Activated naive CD8-positive, alpha-beta T cell treated with anti-CD3 and anti-CD28 coated beads for 36 hours (primary cell): ENCODE data around the gene RDH5. TPM values are rescaled to one million over a fixed set of nuclear protein-coding genes. Genes with fewer than 3 reads are reported as not detected.

ENCODE experiments used
- DNase-seq: peaks from one replicate; pipeline ENCODE4 v3.0.0; 2021
- H3K27ac Mint-ChIP-seq: one replicate; pipeline ENCODE4 v1.8.0; 2022; ENCODE audit warnings: mild to moderate bottlenecking, moderate library complexity, mixed read lengths
- H3K27me3 Mint-ChIP-seq: one replicate; pipeline ENCODE4 v1.8.0; 2022; ENCODE audit warnings: mild to moderate bottlenecking, mixed read lengths
- H3K36me3 Mint-ChIP-seq: one replicate; pipeline ENCODE4 v1.8.0; 2021; ENCODE audit warnings: mild to moderate bottlenecking, mixed read lengths
- H3K4me1 Mint-ChIP-seq: one replicate; pipeline ENCODE4 v1.8.0; 2021; ENCODE audit warnings: mixed read lengths
- H3K4me3 Mint-ChIP-seq: one replicate; pipeline ENCODE4 v1.8.0; 2022; ENCODE audit warnings: mild to moderate bottlenecking, moderate library complexity, mixed read lengths
- H3K9me3 Mint-ChIP-seq: one replicate; pipeline ENCODE4 v1.8.0; 2022; ENCODE audit warnings: mixed read lengths
- total RNA-seq, 2 experiments: library from RNA; stranded (reverse); gene quantifications; one replicate each; pipeline ENCODE4 v1.2.3, GENCODE V29; 2021

Gene RDH5, protein sequence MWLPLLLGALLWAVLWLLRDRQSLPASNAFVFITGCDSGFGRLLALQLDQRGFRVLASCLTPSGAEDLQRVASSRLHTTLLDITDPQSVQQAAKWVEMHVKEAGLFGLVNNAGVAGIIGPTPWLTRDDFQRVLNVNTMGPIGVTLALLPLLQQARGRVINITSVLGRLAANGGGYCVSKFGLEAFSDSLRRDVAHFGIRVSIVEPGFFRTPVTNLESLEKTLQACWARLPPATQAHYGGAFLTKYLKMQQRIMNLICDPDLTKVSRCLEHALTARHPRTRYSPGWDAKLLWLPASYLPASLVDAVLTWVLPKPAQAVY
- 1 to 10 TPM; 4.2 to 6.7 TPM for total RNA-seq

DNA sequence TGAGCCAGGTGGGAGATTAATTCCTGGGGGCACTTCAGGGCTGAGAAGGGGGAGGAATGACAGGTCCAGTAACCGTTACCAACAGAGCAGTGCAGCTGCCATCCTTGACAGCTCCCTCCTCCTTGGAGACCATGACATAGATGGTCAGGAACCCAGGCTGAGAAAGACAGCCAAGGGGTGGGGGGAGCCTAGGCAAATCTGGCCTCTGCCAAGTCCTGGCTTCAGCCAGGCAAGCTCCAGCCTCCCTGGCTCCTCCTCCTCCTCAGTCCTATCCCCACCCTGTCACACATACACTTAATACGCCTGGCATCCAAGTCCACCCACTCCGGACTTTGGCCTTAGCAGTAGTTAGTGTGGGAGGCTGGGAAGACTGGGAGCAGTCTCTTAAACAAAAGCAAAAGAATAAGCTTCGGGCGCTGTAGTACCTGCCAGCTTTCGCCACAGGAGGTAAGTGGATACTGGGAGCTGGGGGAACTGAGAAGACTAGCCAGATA is at the start of gene RDH5:
RDH5 (plus strand) TSS at position 323 of the 494 bp plus-strand sequence. CDS start 792 bp downstream, outside the sequence.
- H3K27ac Mint-ChIP-seq: no peak within 1 kb of the TSS
- no peak for DNase-seq
- H3K27me3 Mint-ChIP-seq: peaks cover 7% of the 10 kb centered on the region
- H3K4me3 Mint-ChIP-seq: no peak within 1 kb of the TSS
- H3K9me3 Mint-ChIP-seq: no peaks in the 10 kb centered on the region
- H3K36me3 Mint-ChIP-seq: peaks cover 4% of the 10 kb centered on the region
- H3K4me1 Mint-ChIP-seq: peaks cover 34% of the 10 kb centered on the region

DNA sequence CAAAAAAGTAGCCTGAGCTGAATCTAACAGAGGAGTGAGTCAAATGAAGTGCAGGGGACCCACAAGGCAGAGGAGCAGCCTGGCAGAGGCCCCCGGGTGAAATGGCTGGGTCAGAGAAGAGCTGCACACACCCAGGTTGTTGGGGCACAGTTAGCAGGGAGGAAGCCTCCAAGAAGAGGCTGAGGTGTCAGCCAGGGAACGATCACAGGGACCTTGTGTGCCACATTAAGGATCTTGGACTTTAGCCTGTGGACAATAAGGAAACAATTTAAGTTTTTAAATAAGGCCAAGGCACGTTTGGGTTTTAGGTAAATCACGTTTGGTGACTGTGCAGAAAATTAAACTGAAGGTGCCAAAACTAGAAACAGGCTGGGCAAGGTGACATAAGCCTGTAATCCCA is 48.4 kb upstream of the RDH5 start:
- no peaks in the 10 kb centered on the region for H3K36me3 Mint-ChIP-seq
- no peaks in the 10 kb centered on the region for H3K9me3 Mint-ChIP-seq
- H3K4me3 Mint-ChIP-seq: no peak overlapping the region
- peaks cover 4% of the 10 kb centered on the region for H3K27me3 Mint-ChIP-seq
- DNase-seq: no peak
- no peaks in the 10 kb centered on the region for H3K4me1 Mint-ChIP-seq
- H3K27ac Mint-ChIP-seq: no peak overlapping the region

- Mint-ChIP-seq H3K4me1 (no peaks in the 10 kb centered on the region), H3K27me3 (peaks cover 4% of the 10 kb centered on the region), H3K9me3 (no peaks in the 10 kb centered on the region), H3K4me3 (no peak overlapping the region), H3K36me3 (no peaks in the 10 kb centered on the region), H3K27ac (peak overlapping the region; percentile 27)
- no peak for DNase-seq
Observed at GRCh38 chr12:55673638-55674037, 46.6 kb upstream of the RDH5 start.

GRCh38 chr12:55675666-55676065 is 44.5 kb upstream of the RDH5 start:
- no peak overlapping the region for H3K4me3 Mint-ChIP-seq
- no peaks in the 10 kb centered on the region for H3K4me1 Mint-ChIP-seq
- no peaks in the 10 kb centered on the region for H3K36me3 Mint-ChIP-seq
- H3K27me3 Mint-ChIP-seq: peaks cover 16% of the 10 kb centered on the region
- H3K27ac Mint-ChIP-seq: no peak overlapping the region
- H3K9me3 Mint-ChIP-seq: no peaks in the 10 kb centered on the region
- no peak for DNase-seq

GRCh38 chr12:55676707-55677106 is 43.5 kb upstream of the RDH5 start:
- Mint-ChIP-seq H3K9me3 (no peaks in the 10 kb centered on the region), H3K27ac (no peak overlapping the region), H3K36me3 (no peaks in the 10 kb centered on the region), H3K4me1 (peaks cover 7% of the 10 kb centered on the region), H3K27me3 (peaks cover 26% of the 10 kb centered on the region), H3K4me3 (no peak overlapping the region)
- DNase-seq: no peak

DNA sequence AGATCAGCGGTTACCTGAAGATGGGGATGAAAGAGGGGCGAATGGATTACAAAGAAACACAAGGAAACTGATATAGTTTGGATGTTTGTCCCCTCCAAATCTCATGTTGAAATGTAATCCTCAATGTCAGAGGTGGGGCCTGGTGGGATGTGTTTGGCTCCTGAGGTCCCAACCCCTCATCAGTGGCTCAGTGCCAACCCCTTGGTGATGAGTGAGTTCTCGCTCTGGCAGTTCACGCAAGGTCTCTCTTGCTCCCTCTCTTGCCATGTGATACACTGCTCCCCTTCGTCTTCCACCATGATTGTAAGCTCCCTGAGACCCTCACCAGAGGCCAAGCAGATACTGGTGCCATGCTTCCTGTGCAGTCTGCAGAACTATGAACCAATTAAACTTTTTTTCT is 40.5 kb upstream of the RDH5 start:
- Mint-ChIP-seq H3K4me3 (no peak overlapping the region), H3K36me3 (no peaks in the 10 kb centered on the region), H3K9me3 (no peaks in the 10 kb centered on the region), H3K27ac (no peak overlapping the region), H3K27me3 (peaks cover 34% of the 10 kb centered on the region), H3K4me1 (peaks cover 7% of the 10 kb centered on the region)
- DNase-seq: no peak

DNA sequence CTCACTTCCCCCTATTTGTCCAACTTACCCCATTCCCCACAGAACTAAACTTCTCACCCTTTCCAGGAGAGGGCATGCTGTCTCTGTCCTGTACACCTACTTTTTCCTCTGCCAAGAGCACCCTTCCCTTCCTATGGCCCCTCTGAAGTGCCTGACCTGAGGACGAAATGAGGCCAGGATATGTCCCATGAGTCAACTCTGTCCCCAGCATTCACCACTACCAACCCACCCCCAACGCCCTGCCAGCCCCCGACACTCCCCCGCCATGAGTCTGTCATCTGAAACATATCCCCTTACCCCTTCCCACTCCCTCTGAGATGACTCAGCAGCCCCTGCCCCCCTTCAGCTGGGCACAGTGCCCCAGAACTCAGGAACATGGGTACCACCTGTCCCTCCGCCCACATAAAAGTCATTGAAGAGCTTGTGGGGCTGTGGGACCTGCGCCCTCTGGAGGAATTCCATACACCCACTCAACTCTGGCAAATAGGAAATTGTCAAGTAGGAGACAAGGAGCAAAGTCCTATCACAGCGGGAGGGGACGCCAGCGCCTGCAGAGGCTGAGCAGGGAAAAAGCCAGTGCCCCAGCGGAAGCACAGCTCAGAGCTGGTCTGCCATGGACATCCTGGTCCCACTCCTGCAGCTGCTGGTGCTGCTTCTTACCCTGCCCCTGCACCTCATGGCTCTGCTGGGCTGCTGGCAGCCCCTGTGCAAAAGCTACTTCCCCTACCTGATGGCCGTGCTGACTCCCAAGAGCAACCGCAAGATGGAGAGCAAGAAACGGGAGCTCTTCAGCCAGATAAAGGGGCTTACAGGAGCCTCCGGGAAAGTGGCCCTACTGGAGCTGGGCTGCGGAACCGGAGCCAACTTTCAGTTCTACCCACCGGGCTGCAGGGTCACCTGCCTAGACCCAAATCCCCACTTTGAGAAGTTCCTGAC is 38.8 kb upstream of the RDH5 start:
- Mint-ChIP-seq H3K4me1 (peaks cover 7% of the 10 kb centered on the region), H3K27me3 (peaks cover 30% of the 10 kb centered on the region), H3K36me3 (no peaks in the 10 kb centered on the region), H3K9me3 (no peaks in the 10 kb centered on the region), H3K4me3 (no peak overlapping the region), H3K27ac (peak overlapping the region; percentile 66)
- no peak for DNase-seq

DNA sequence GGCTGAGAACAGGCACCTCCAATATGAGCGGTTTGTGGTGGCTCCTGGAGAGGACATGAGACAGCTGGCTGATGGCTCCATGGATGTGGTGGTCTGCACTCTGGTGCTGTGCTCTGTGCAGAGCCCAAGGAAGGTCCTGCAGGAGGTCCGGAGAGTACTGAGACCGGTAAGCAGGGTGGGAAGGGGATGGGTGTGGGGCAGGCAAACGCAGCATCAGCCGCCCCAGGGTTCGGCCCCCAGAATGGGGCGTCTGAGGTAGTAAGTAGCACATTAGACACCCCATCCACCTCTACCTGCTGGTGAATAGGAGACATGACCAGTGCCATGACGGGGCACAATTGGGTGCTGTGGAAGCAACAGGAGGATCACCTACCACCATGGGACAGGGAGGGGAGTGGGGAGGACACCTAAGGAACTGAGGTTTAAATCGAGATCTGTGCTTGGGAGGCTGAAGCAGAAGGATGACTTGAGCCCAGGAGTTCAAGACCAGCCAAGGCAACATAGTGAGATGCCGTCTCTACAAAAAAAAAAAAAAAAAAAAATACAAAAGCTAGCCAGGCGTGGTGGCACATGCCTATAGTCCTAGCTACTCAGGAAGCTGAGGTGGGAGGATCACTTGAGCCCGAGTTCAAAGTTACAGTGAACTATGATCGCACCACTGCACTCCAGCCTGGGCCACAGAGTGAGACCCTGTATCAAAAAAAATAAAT is 38.0 kb upstream of the RDH5 start:
- Mint-ChIP-seq H3K4me1 (peaks cover 11% of the 10 kb centered on the region), H3K27me3 (peaks cover 30% of the 10 kb centered on the region), H3K9me3 (no peaks in the 10 kb centered on the region), H3K4me3 (no peak overlapping the region), H3K27ac (no peak overlapping the region), H3K36me3 (no peaks in the 10 kb centered on the region)
- no peak for DNase-seq

DNA sequence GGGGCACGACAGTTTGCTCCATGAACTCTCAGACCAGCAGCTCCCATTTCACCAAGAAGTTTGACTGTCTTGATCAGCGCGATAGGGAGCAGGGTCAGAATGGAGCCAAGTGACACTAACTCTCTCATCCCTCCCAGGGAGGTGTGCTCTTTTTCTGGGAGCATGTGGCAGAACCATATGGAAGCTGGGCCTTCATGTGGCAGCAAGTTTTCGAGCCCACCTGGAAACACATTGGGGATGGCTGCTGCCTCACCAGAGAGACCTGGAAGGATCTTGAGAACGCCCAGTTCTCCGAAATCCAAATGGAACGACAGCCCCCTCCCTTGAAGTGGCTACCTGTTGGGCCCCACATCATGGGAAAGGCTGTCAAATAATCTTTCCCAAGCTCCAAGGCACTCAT is 36.5 kb upstream of the RDH5 start:
- Mint-ChIP-seq H3K4me3 (no peak overlapping the region), H3K9me3 (no peaks in the 10 kb centered on the region)

GRCh38 chr12:55684761-55685370 is 35.3 kb upstream of the RDH5 start:
- Mint-ChIP-seq H3K27ac (no peak overlapping the region), H3K4me3 (no peak overlapping the region), H3K9me3 (no peaks in the 10 kb centered on the region), H3K27me3 (peaks cover 22% of the 10 kb centered on the region), H3K4me1 (peaks cover 16% of the 10 kb centered on the region), H3K36me3 (no peaks in the 10 kb centered on the region)
- DNase-seq: no peak

More for the DNA sequence above, 36.5 kb upstream of the RDH5 start:
- no peak for DNase-seq
- H3K36me3 Mint-ChIP-seq: no peaks in the 10 kb centered on the region
- H3K4me1 Mint-ChIP-seq: peaks cover 16% of the 10 kb centered on the region
- peaks cover 30% of the 10 kb centered on the region for H3K27me3 Mint-ChIP-seq
- H3K27ac Mint-ChIP-seq: no peak overlapping the region

- Mint-ChIP-seq H3K4me1 (peaks cover 16% of the 10 kb centered on the region), H3K4me3 (no peak overlapping the region), H3K27ac (no peak overlapping the region), H3K27me3 (peaks cover 18% of the 10 kb centered on the region), H3K9me3 (no peaks in the 10 kb centered on the region), H3K36me3 (no peaks in the 10 kb centered on the region)
- DNase-seq: no peak
Observed at GRCh38 chr12:55685671-55686070, 34.5 kb upstream of the RDH5 start.

DNA sequence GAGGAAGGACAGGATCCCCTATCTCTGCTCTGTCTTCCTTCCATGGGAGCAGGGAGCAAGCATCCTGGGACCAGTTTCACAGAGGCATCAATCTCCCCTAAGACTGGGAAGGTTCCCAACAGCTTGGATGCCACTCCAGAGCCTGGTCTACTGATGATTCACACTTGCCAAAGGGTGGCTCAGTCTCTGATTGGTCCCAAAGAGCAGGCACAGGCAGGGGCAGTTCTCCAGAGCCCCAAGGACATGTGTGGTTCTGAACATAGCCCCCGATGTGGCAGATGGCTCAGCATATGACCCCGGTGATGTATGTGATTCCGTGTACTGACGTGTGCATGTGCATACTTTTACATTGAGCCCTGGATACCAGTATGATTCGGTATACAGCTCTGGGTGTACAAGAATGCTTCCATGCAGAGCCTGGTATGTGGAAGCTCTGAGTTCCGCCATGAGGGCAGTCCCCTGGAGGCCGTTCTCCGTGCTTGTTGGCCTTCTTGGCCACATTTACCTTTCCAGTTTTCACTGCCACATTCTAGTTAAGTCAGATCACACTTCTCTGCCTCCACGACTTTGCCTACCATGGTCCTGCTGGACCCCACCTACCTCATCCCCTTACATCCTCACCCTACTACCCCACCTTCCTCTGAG is 33.7 kb upstream of the RDH5 start:
- peaks cover 10% of the 10 kb centered on the region for H3K4me1 Mint-ChIP-seq
- no peaks in the 10 kb centered on the region for H3K9me3 Mint-ChIP-seq
- DNase-seq: no peak
- peaks cover 10% of the 10 kb centered on the region for H3K27me3 Mint-ChIP-seq
- H3K4me3 Mint-ChIP-seq: no peak overlapping the region
- H3K27ac Mint-ChIP-seq: no peak overlapping the region
- no peaks in the 10 kb centered on the region for H3K36me3 Mint-ChIP-seq

DNA sequence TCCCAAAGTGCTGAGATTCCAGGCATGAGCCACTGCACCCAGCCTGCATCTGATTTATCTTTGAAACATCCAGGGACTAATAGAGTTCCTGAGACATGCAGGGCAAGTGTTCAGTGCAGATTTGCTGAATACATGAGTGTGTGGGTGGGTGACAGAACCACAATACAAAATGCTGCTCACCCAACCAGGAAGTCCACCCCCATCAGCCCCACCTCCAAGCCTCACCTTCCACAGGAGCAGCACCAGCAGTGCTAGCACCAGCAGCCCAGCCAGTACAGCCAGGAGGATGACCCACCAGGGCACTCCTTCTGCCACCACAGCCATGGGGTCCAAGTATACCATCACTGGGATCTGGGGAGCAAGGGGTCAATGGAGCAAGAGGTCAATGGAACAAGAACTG is 32.4 kb upstream of the RDH5 start:
- no peak overlapping the region for H3K27ac Mint-ChIP-seq
- H3K36me3 Mint-ChIP-seq: no peaks in the 10 kb centered on the region
- H3K9me3 Mint-ChIP-seq: no peaks in the 10 kb centered on the region
- peaks cover 4% of the 10 kb centered on the region for H3K27me3 Mint-ChIP-seq
- no peak overlapping the region for H3K4me3 Mint-ChIP-seq
- peak; percentile 56 for DNase-seq
- peaks cover 9% of the 10 kb centered on the region for H3K4me1 Mint-ChIP-seq
